NCI-H1417 (cell line): ENCODE results near the gene RMND1.

ENCODE experiments used
- DNase-seq, 3 experiments: peaks; one replicate each; lab custom pipeline; 2025; lab: John Stamatoyannopoulos, UW

RMND1 gene

GRCh38 chr6:151451950-151452749 is at the start of gene RMND1:
RMND1 (minus strand) TSS chr6:151452126; CDS start chr6:151445811, 6,315 bp downstream.
- DNase-seq = peak; percentile 99 to 100 (median 100)

DNA sequence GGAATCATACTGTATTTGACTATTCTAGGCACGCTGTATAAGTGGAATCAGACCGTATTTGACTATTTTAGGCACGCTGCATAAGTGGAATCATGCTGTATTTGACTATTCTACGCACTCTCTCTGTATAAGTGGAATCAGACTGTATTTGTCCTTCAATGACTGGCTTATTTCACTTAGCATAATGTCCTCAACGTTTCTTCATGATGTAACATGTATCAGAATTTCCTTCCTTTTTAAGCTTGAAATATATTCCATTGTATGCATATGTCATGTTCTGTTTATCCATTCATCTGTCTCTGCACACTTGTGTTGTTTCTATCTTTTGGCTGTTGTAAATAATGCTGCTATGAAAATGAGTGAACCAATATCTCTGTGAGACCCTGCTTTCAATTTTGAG is 47.6 kb upstream of the RMND1 start:
- no peak for DNase-seq

- no peak for DNase-seq
Measured at GRCh38 chr6:151498327-151498726, 46.4 kb upstream of the RMND1 start.

GRCh38 chr6:151497905-151498304 is 46.0 kb upstream of the RMND1 start:
- DNase-seq = no peak

- no peak for DNase-seq
Measured at GRCh38 chr6:151495380-151495779, 43.5 kb upstream of the RMND1 start.

- no peak for DNase-seq
Measured at GRCh38 chr6:151494936-151495320, 43.0 kb upstream of the RMND1 start.

GRCh38 chr6:151494235-151494935 is 42.5 kb upstream of the RMND1 start:
- peak in 2 of 3 experiments; percentile 67 to 83 for DNase-seq

GRCh38 chr6:151493804-151494234 is 41.9 kb upstream of the RMND1 start, which contains the start of gene CCDC170:
CCDC170 (plus strand) TSS chr6:151494017; CDS start chr6:151494129, 112 bp downstream.
- peak in 2 of 3 experiments; percentile 79 to 83 for DNase-seq

- peak in 2 of 3 experiments; percentile 44 to 62 for DNase-seq
Measured at GRCh38 chr6:151493161-151493803, 41.4 kb upstream of the RMND1 start.

- no peak for DNase-seq
Measured at GRCh38 chr6:151490996-151491395, 39.1 kb upstream of the RMND1 start.

DNA sequence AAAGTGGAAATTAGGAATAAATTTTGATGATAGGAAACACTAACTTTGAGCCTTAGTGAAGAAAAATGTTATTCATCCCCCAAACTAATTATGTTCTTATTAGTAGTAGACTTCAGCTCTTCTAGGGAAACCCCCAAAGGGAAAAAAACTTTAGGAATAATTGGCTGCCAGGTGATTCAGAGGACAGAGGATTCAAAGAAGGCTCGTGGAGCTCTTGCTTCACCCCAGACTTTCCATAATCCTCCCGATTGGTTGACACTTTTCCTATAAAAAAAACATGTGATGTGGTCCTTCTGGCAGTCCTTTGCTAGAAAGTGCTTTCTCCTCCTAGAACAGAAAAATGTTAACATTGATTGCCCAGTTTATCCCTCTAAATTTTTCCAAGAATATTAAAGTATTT is 36.3 kb upstream of the RMND1 start:
- DNase-seq = no peak

- DNase-seq = no peak
Measured at GRCh38 chr6:151483994-151484393, 32.1 kb upstream of the RMND1 start.

DNA sequence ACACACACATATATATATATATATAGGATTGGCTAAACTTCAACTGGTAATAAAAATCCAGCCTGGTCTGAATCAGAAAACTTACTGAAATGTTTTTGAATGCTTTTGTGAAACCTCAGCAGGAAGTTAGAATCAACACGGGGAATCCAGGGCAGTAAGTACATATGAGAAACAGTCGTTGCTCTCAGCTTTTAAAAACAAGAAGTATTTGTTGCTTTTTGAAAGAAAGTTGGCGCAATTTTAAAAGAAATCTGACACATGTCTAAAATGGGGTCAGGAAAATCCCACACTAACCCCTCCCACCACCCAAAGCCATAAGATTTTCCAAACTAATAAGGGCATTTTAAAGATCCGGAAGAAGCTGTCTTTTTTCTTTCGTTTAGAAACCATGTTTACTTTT is 30.4 kb upstream of the RMND1 start:
- DNase-seq = no peak

- no peak for DNase-seq
Measured at GRCh38 chr6:151481786-151482185, 29.9 kb upstream of the RMND1 start.

DNA sequence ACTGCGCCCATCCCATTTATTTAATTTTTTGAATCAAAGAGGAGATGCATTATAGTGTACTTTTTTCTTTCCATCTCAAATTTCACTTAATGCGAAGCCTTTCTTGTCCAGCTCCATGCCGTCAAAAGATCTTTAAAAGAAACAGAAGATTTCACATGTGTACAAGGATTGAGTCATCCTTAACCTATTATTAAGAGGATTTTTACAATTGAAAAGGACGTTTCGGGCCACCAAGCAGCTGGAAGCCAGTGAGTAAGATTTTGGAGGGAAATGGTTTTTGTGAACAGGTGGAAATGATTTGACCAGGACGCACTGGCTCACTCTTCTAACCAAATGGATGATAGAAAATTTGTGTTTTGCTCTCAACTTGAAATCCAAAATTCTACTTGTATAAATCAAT is 26.7 kb upstream of the RMND1 start:
- no peak for DNase-seq

DNA sequence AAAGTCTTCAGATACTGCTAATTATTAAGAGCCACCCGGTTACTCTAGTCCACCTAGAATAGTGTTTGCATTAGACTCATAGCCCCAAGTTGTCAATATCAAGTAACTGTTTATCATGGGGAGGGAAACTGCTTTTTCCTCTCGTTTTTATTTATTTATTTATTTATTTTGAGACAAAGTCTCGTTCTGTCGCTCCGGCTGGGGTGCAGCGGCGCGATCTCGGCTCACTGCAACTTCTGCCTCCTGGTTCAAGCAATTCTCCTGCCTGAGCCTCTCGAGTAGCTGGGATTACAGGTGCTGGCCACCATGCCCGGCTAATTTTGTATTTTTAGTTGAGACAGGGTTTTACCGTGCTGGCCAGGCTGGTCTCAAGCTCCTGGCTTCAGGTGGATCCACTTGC is 25.8 kb upstream of the RMND1 start:
- DNase-seq = no peak

- DNase-seq = peak; percentile 22 to 73 (median 46)
Measured at GRCh38 chr6:151475653-151476523, 24.0 kb upstream of the RMND1 start.

GRCh38 chr6:151464702-151465101 is 12.8 kb upstream of the RMND1 start:
- DNase-seq = no peak

DNA sequence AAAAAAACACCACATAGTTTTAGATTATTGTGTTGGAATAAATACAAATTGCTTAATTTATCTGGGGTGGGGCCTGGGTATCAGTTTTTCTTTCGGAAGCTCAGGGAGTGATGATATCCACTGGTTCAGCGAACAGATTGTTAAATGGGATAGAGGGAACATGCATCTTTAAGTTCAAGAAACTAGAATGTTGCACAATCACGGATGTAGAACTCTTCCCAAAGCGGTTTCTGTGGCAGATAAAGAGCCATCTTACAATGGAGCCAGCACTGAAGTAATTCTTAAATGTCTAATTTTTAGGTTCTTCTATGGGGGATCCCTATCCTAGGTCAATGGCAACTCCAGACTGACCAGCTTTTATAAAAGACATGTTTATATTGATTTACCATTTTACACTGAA is 9.7 kb upstream of the RMND1 start:
- DNase-seq = no peak

- peak in 1 of 3 experiments; percentile 4 for DNase-seq
Measured at GRCh38 chr6:151455751-151456398, 3.9 kb upstream of the RMND1 start.
